C4-2B (cell line): ENCODE data around the gene OR2Y1.

Experiments used
- ZFX ChIP-seq: fragments of 450-650 bp; IDR thresholded peaks from 2 replicates; pipeline ENCODE4 v1.6.1; 2017
- TF ChIP-seq, protein P1 (sequence below): fragments of 450-650 bp; conservative IDR thresholded peaks from 2 replicates; pipeline ENCODE4 v1.5.1; 2017; ENCODE audit warnings: mild to moderate bottlenecking

GRCh38 chr5:180776376-180776775 is 36.5 kb upstream of the OR2Y1 start:
- TF ChIP-seq, protein P1, sequence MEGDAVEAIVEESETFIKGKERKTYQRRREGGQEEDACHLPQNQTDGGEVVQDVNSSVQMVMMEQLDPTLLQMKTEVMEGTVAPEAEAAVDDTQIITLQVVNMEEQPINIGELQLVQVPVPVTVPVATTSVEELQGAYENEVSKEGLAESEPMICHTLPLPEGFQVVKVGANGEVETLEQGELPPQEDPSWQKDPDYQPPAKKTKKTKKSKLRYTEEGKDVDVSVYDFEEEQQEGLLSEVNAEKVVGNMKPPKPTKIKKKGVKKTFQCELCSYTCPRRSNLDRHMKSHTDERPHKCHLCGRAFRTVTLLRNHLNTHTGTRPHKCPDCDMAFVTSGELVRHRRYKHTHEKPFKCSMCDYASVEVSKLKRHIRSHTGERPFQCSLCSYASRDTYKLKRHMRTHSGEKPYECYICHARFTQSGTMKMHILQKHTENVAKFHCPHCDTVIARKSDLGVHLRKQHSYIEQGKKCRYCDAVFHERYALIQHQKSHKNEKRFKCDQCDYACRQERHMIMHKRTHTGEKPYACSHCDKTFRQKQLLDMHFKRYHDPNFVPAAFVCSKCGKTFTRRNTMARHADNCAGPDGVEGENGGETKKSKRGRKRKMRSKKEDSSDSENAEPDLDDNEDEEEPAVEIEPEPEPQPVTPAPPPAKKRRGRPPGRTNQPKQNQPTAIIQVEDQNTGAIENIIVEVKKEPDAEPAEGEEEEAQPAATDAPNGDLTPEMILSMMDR = no peak
- TF ChIP-seq ZFX = no peak
